Neural cell (in vitro differentiated cells): ENCODE measurements around the gene SHOX.
"Not testable (repeated sequence)": the region's sequence is repeated elsewhere in the genome, so short reads cannot be mapped to it uniquely, and the experiment has no call there.

Experiments used
- CTCF ChIP-seq: fragments of 450-650 bp; IDR thresholded peaks from 2 replicates; pipeline ENCODE4 v1.5.1; 2014; ENCODE audit warnings: antibody characterized with exemption, mild to moderate bottlenecking, moderate library complexity; ENCODE audit not compliant: poor library complexity, severe bottlenecking
- SMC3 ChIP-seq: fragments of 450-650 bp; conservative IDR thresholded peaks from 2 replicates; pipeline ENCODE4 v1.6.1; 2014; ENCODE audit warnings: antibody characterized with exemption, mild to moderate bottlenecking, moderate library complexity; ENCODE audit not compliant: poor library complexity
- TAF1 ChIP-seq: IDR thresholded peaks from 2 replicates; pipeline ENCODE4 v1.6.1; 2012; ENCODE audit warnings: low read depth

GRCh38 chrX:626047-626446, 4.5 kb upstream of the SHOX start:
- not testable (repeated sequence) for TF ChIP-seq SMC3, TAF1, CTCF
